HG02973 (cell line): ENCODE data around the gene GPRC6A.

Experiments
- ATAC-seq: cut with Tn5 transposase; IDR thresholded peaks from one replicate; pipeline ENCODE4 v1.9.1; 2021; ENCODE audit warnings: moderate library complexity; ENCODE audit not compliant: unreplicated experiment

The GPRC6A gene

GRCh38 chr6:116783852-116784251 lies 45.0 kb downstream of the GPRC6A start:
- no peak for ATAC-seq

- no peak for ATAC-seq
These were observed 49.2 kb downstream of the GPRC6A start for GRCh38 chr6:116779573-116780164.

GRCh38 chr6:116773886-116774285 lies 55.0 kb downstream of the GPRC6A start:
- no peak for ATAC-seq

- no peak for ATAC-seq
These were observed 56.4 kb downstream of the GPRC6A start for GRCh38 chr6:116772450-116772849.

GRCh38 chr6:116767715-116768114 lies 61.2 kb downstream of the GPRC6A start:
- ATAC-seq = no peak

- no peak for ATAC-seq
These were observed 62.2 kb downstream of the GPRC6A start for GRCh38 chr6:116766506-116767176.

GRCh38 chr6:116764961-116765841 lies 63.7 kb downstream of the GPRC6A start, which contains the start of gene FAM162B:
TSS of gene FAM162B (minus strand) at chr6:116765719. CDS start at chr6:116765576, 143 bp downstream.
- ATAC-seq = no peak

GRCh38 chr6:116764629-116764960 lies 64.3 kb downstream of the GPRC6A start:
- no peak for ATAC-seq

GRCh38 chr6:116763906-116764628 lies 64.8 kb downstream of the GPRC6A start:
- ATAC-seq = no peak

GRCh38 chr6:116763048-116763447 lies 65.8 kb downstream of the GPRC6A start:
- no peak for ATAC-seq

GRCh38 chr6:116762235-116762634 lies 66.6 kb downstream of the GPRC6A start:
- no peak for ATAC-seq

GRCh38 chr6:116761779-116762178 lies 67.1 kb downstream of the GPRC6A start:
- no peak for ATAC-seq

GRCh38 chr6:116745176-116745575 lies 83.7 kb downstream of the GPRC6A start:
- ATAC-seq = no peak
